Measurements from ENCODE around the gene ZNF680. TPM values are rescaled to one million over a fixed set of nuclear protein-coding genes. Genes with fewer than 3 reads are reported as not detected.

The ZNF680 gene
- total RNA-seq: 10 to 100 TPM; 10.9 to 25.9 (median 17.5) TPM
- polyA plus RNA-seq: 10 to 100 TPM in 1 of 2 donors, 1 to 10 TPM in 1; 5.5 to 11.5 TPM
- long read RNA-seq, donor 1, transcript ZNF680-202 (4 exons, 2,159 nt): minor isoform, 9 of 30 reads
- long read RNA-seq, donor 1, transcript ZNF680-201 (4 exons, 3,022 nt): major isoform, 11 of 30 reads
- long read RNA-seq, donor 1, partial matches to known transcripts: 0 of 30 reads
- long read RNA-seq, donor 1, other reads (novel, unspliced or antisense): 9 of 30 reads
- long read RNA-seq, donor 2, transcript ZNF680-205 (3 exons, 769 nt): minor isoform, 5 of 67 reads
- long read RNA-seq, donor 2, transcript ZNF680-201 (4 exons, 3,022 nt): major isoform, 29 of 67 reads
- long read RNA-seq, donor 2, transcript ZNF680-202 (4 exons, 2,159 nt): minor isoform, 15 of 67 reads
- long read RNA-seq, donor 2, partial matches to known transcripts: 2 of 67 reads
- long read RNA-seq, donor 2, other reads (novel, unspliced or antisense): 16 of 67 reads
- long read RNA-seq, donor 3, transcript ZNF680-201 (4 exons, 3,022 nt): major isoform, 8 of 16 reads
- long read RNA-seq, donor 3, partial matches to known transcripts: 0 of 16 reads
- long read RNA-seq, donor 3, other reads (novel, unspliced or antisense): 4 of 16 reads

DNA sequence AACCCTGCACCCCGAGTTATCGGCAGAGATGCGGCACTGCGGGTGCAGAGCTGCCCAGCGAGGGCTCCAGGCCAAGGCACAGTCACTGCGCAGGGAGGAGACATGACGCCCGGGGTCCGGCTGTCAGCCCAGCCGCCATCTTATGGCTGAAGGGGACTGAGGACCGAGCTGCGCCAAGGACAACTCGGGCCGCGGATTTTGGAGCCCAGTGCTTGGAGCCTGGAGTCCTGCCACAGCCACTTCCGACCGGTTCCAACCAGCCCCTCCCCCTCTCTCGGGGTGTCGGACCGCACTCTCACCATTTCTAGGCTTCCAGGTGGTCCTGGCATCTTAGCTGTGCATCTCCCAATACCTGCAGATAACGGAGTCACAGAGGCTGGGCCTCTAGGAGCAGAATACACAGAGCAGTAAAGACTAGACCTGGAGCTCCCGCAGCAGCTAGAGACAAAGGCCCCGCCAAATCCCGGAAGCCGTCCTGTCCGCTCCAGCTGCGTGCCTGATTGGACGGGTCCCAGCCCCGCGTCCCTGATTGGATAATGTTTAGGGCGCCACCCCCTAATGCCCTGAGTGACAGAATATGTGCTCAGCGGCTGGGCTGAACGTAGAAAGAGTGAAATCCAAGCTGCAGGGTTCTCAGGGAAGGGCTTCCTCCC lies at the start of gene ZNF680:
ZNF680 (minus strand) TSS at position 446 of the 653 bp plus-strand sequence; CDS start at position 329, 117 bp downstream.
- peak within 1 kb of the TSS; percentile 47 to 93 (median 84) for H3K4me3 ChIP-seq
- WGBS, 4 donors: 0% methylated on average over 23 to 33 of the region's 33 CpGs
- no peaks in the 10 kb centered on the region for H3K27me3 ChIP-seq
- intact Hi-C loops (cut with DNase I): loop anchor here in 7 of 10 donors (5.0 to 10.0 kb wide), 6 partner anchors 48 to 258 kb away; partner anchors contain the start of genes ZNF107 (in 2 of the 7), ZNF138 (in 1 of the 7) and ZNF736 (in 1 of the 7)
- TF ChIP-seq, protein P1, sequence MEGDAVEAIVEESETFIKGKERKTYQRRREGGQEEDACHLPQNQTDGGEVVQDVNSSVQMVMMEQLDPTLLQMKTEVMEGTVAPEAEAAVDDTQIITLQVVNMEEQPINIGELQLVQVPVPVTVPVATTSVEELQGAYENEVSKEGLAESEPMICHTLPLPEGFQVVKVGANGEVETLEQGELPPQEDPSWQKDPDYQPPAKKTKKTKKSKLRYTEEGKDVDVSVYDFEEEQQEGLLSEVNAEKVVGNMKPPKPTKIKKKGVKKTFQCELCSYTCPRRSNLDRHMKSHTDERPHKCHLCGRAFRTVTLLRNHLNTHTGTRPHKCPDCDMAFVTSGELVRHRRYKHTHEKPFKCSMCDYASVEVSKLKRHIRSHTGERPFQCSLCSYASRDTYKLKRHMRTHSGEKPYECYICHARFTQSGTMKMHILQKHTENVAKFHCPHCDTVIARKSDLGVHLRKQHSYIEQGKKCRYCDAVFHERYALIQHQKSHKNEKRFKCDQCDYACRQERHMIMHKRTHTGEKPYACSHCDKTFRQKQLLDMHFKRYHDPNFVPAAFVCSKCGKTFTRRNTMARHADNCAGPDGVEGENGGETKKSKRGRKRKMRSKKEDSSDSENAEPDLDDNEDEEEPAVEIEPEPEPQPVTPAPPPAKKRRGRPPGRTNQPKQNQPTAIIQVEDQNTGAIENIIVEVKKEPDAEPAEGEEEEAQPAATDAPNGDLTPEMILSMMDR (IDR thresholded peaks at IDR 0.05): no peak
- TF ChIP-seq POLR2A (IDR thresholded peaks at IDR 0.05): peak; percentile 29 to 91
- no peaks in the 10 kb centered on the region for H3K9me3 ChIP-seq
- ATAC-seq: peak; percentile 97 to 98 (median 98)
- peaks cover 0 to 51% (median 35%) of the 10 kb centered on the region in 12 donors for H3K4me1 ChIP-seq
- H3K36me3 ChIP-seq: peaks cover 0 to 6% (median 0%) of the 10 kb centered on the region in 9 donors
- DNase-seq: peak; percentile 96 to 98 (median 97)
- peak within 1 kb of the TSS; percentile 76 to 94 (median 88) for H3K27ac ChIP-seq

DNA sequence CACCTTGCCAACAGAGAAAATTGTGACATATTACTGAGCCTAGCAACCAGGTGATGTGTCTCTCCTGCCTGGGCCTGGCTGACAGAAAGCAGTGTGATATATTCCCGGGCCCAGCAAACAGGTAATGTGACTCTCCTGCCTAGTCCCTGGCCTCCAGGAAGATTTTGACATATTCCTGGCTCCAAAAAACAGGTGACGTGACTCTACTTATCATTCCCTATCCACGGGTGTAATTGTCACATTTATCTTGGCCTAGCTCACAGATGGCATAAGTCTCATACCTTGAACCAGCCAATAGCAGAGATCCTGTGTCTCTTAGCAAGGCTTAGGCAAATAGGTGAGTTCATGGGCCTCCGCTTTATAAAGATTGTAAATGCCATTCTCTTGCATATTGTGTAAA lies 49.6 kb upstream of the ZNF680 start:
- Histone ChIP-seq H3K27ac (no peak overlapping the region), H3K4me1 (no peaks in the 10 kb centered on the region), H3K27me3 (no peaks in the 10 kb centered on the region), H3K4me3 (no peak overlapping the region), H3K9me3 (no peaks in the 10 kb centered on the region), H3K36me3 (no peaks in the 10 kb centered on the region)
- WGBS, 4 donors: 64 to 73% (median 71%) methylated on average over 4 of the region's 4 CpGs
- TF ChIP-seq POLR2A (IDR thresholded peaks at IDR 0.05): no peak
- TF ChIP-seq, protein P1 (IDR thresholded peaks at IDR 0.05): no peak
- intact Hi-C loops (cut with DNase I): loop anchor here in 4 of 10 donors (10.0 kb wide), 2 partner anchors 1588 to 1608 kb away; no protein-coding TSS in a partner anchor
- no peak for DNase-seq
- ATAC-seq: no peak

DNA sequence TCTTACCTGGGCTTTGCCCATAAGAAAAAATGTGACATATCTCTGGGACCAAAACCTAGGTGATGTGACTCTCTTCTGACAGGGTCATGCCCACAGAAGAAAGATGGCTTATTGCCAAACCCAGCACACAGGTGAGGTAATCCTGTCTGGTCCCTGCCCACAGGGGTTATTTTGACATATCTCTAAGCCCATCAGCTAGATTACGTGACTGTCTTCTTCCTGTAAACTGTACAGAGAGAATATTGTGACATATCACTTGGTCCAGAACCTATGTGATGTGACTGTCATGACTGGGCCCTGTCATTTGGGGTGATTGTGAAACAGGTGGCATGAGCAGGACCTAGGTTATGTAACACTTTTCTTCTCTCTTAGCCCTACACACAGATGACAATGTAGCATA lies 48.8 kb upstream of the ZNF680 start:
- H3K4me3 ChIP-seq: no peak overlapping the region
- TF ChIP-seq, protein P1 (IDR thresholded peaks at IDR 0.05): no peak
- no peak for TF ChIP-seq POLR2A (IDR thresholded peaks at IDR 0.05)
- intact Hi-C loops (cut with DNase I): loop anchor here in 4 of 10 donors (10.0 kb wide), 2 partner anchors 1587 to 1607 kb away; no protein-coding TSS in a partner anchor
- H3K4me1 ChIP-seq: no peaks in the 10 kb centered on the region
- no peak for ATAC-seq
- H3K27ac ChIP-seq: no peak overlapping the region
- H3K27me3 ChIP-seq: no peaks in the 10 kb centered on the region
- H3K9me3 ChIP-seq: no peaks in the 10 kb centered on the region
- no peak for DNase-seq
- H3K36me3 ChIP-seq: no peaks in the 10 kb centered on the region
- 91 to 94% (median 92%) methylated on average over 1 of the region's 1 CpG for WGBS, 4 donors
